Heart left ventricle (tissue), 13 donors: ENCODE measurements around the gene ARHGAP23.

ENCODE experiments used
- CTCF ChIP-seq, 12 donors: fragments of 200-600 bp; sonication (generic) in 4 of 12; IDR thresholded peaks; one replicate each; pipeline versions ENCODE4 v1.5.0 to v1.8.0; 2018 to 2022; ENCODE audit warnings: antibody characterized with exemption in 12 of 12, mild to moderate bottlenecking in 5 of 12
- POLR2A ChIP-seq, 2 donors: fragments of 450-650 bp; IDR thresholded peaks; one replicate each; pipeline ENCODE4 v1.6.1; 2017; ENCODE audit warnings: antibody characterized with exemption in 2 of 2, mild to moderate bottlenecking in 2 of 2, moderate library complexity in 2 of 2
- donor health status: ischemic (EF 13 %, LVEDD 7.1; RV severe dilation, severe dysfunction).
- donor health status: DM: no; HTN: yes; CAD: no.
- donor health status: DM: no; HTN: no; CAD: no.
- donor health status: ischemic (EF 25% LVEDD 6.9; RV normal size, moderate dysfunction).
- donor health status: ischemic (EF 25% LVEDD 5.7; RV mildly dilated, moderate dysfunction).
- donor health status: ischemic (EF 35%, LVEDD 5.7; RV mildly dilated, moderate dysfunction).
- donor health status: nonischemic (EF 11% LVEDD 7.7; RV severe dilation, severe dysfunction).
- donor health status: DM: yes; HTN: yes; CAD: no.
- donor health status: PGD.
- donor health status: ischemic (EF 29% LVEDD 5.4; RV normal size, mild dysfunction).
- donor health status: nonischemic (EF 23%, LVEDD 6.1; RV moderate dilation, normal function).

GRCh38 chr17:38402897-38403296 is 25.4 kb upstream of the ARHGAP23 start:
- TF ChIP-seq CTCF (IDR thresholded peaks at IDR 0.05) = no peak
- no peak for TF ChIP-seq POLR2A (IDR thresholded peaks at IDR 0.05)
